Limb (tissue), 2 donors: ENCODE measurements around the gene BCL7A.
"Not testable (repeated sequence)": the region's sequence is repeated elsewhere in the genome, so short reads cannot be mapped to it uniquely, and the experiment has no call there.

Experiments
- DNase-seq, 2 donors: peaks; one replicate each; pipeline ENCODE4 v3.0.0-alpha.2; 2016; ENCODE audit errors: extremely low spot score in 2 of 2

Gene BCL7A

GRCh38 chr12:122051231-122051876 is 29.7 kb downstream of the BCL7A start:
- DNase-seq = no peak

DNA sequence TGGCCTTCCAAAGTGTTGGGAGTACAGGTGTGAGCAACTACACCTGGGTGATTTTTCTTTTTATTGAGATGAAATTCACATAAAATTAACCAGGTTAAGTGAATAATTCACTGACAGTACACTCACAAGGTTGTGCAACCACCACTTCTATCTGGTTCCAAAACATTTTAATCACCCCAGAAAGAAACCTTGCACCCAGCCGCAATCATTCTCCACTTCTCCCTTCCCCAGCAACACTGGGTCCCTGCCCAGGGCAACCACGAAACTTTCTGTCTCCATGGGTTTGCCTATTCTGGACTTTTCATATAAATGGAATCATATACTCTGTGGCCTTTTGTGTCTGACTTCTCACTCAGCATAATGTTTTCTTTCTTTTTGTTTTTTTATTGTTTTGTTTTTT is 30.6 kb downstream of the BCL7A start:
- DNase-seq = no peak

DNA sequence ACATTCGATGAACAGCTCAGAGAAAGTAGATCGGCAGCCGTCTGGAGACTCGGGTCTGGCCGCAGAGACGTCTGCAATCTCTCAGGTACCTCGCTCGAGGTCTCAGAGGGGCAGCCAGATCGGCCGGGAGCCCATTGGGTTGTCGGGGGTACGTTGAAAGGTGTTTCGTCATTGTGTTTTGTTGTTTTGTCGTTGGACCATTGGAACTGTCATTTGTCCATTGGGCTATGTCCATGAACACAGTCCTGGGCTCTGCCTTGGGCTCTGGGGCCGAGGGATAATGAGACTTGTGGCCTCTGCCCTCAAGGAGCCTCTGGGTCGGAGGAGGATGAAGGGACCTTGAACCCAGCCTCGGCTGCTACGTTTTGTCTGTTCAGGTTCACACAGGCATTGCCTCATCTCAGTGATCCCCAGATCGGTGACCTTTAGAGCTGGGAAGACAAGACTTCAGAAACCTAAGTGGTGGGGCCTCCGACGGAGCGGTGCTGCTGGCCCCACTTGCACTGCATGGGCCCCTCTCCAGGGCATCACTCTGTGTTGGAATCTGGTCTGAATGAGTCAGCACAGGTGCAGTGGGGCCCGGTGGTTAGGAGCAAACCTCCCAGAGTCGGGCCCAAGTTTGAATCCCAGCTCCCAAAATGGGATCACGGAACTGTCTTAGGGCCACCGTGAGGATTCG is 33.3 kb downstream of the BCL7A start:
- no peak for DNase-seq

GRCh38 chr12:122056406-122056805 is 34.7 kb downstream of the BCL7A start:
- not testable (repeated sequence) for DNase-seq

DNA sequence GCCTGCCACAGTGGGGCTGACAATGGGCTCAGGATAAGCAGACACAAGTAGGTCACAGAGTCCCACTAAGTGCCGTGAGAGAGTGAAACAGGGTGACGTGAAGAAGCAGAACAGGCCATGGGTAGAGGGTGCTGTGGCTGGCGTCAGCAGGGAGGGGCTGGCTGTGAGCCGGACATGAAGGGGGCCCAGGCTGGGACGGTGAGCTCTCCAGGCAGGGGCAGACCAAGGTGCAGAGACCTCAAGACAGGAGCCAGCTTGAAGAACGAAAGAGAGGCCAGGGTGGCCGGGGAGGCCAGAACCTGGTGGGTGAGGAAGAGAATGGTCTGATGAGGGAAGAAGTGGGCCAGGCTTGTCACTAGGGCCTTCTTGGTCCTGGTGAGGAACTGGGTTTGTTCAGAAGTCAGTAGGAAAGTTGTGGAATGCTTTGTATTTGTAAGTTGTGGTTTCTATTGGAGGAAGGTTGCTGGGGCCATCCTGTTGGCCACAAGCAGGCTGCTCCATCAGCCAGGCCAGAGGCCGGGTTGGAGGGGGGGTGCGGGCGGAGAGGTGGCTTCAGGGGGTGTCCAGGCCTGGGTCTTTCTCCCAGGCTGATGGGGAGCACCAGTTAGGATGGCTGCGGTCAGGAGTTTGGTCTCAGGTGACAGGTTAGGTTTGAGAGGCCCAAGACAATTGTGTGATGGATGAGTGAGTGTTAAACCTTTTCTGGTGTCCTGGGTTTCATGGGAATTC is 35.5 kb downstream of the BCL7A start:
- DNase-seq = no peak

DNA sequence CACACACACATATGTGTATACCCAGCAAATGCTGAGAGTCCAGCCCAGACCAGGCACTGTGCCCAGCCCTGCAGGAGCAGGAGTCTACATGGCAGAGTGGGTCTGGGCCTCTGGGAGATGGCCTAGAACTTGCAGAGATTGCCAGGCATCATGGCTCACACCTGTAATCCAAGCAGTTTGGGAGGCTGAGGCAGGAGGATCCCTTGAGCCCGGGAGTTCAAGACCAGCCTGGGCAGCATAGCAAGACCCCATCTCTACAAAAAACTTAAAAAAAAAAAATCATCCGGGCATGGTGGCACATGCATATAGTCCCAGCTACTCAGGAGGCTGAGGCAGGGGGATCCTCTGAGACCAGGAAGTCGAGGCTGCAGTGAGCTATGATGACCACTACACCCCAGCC is 36.1 kb downstream of the BCL7A start:
- no peak for DNase-seq

- DNase-seq = no peak
Measured at GRCh38 chr12:122058549-122059149, 37.0 kb downstream of the BCL7A start.

DNA sequence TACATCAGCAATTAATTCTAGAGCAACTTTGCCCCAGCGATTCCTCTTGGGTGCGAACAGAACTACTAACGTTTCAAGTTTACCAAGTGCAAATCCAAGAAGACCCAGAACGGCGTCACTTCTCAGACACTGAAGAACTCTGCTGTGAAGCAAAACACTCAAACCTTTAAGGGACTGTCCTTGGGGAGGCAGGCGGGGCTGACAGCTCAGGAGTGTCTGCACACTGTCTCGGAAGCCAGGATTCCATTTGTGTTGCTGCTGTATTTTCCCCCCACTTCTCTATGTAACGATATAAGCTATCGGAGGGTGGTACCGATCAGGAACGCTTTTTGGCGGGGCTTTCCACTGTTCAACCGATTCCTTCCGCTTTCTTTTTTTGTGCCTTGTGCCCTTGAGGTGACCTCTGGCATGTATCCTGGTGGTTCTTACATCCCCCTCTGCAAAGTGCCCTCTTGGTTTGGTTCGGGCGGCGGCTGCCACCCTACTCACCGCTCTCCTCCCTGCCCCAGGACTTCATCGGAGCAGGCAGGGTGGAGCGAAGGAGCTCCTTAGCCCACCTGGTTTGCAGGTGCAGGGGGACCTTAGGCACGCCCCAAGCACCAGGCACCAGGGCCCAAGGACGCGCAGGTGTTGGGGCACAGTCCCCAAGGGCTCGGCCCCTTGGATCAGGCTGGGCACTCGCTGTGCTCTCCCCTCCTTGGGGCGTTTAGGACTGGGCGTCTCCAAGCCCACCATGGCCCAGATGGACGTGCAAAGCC is 37.7 kb downstream of the BCL7A start:
- DNase-seq = no peak

DNA sequence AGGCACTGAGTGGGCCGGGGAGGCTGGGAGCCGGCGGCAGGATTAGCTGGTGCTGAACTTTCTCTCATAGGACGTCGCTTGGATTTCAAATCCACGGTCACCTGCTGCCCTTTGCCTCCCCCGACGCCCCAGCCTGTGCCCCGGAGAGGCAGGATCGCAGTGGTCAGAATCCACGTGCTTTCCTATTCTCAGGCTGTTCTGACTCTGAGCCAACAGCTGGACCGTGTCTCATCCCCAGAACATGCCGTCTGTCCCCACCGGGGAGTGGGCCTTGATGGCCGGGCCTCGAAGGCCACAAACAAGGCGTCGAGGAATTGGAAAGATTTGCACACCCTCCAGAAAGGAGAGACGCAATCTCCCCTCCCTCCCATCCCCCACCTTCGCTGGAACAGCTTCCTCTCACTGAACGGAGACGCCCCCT is 38.4 kb downstream of the BCL7A start:
- DNase-seq = no peak

- DNase-seq = no peak
Measured at GRCh38 chr12:122061253-122061652, 39.6 kb downstream of the BCL7A start.

DNA sequence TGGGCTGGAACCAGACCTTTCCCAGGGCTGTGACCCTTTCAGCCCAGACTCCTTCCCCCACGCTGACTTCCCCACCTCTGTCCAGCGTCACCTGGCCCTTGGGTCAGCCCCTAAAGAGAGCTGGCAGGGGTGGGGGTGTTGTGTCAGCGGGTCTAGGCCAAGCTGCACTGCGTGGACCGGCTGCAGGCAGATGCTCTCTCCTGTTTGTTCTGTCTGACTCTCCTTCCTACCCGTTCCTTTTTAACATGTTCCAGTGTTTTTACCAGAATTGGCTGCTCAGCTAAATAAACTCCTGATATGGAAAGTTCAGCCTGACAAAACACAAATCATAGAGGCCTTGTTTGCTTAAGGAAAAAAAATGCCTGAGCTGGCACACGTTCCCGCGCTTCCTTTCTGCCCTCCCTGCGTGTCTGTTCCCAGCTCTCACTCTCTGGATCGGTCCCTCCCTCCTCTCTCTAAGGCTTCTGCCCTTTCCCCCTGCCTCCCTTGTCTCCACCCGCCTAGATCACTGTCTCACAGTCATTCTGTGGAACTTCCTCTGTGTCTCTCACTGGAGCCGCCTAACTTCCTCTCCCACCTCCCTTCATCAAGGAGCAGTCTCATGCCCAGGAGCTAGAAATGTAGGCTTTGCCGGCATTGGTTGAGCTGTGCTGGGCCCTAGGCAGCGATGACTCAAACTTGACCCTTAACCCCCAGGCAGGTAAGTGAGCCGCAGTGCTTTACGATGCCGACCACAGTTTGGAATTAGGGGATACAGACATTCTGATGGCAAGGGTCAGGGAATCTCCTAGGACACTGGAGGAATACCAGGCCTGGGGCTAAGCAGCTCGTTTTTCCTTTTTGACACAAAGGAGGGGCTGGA is 41.4 kb downstream of the BCL7A start:
- DNase-seq = peak in 1 of 2 donors; percentile 50

GRCh38 chr12:122063694-122064024 is 42.0 kb downstream of the BCL7A start:
- no peak for DNase-seq

DNA sequence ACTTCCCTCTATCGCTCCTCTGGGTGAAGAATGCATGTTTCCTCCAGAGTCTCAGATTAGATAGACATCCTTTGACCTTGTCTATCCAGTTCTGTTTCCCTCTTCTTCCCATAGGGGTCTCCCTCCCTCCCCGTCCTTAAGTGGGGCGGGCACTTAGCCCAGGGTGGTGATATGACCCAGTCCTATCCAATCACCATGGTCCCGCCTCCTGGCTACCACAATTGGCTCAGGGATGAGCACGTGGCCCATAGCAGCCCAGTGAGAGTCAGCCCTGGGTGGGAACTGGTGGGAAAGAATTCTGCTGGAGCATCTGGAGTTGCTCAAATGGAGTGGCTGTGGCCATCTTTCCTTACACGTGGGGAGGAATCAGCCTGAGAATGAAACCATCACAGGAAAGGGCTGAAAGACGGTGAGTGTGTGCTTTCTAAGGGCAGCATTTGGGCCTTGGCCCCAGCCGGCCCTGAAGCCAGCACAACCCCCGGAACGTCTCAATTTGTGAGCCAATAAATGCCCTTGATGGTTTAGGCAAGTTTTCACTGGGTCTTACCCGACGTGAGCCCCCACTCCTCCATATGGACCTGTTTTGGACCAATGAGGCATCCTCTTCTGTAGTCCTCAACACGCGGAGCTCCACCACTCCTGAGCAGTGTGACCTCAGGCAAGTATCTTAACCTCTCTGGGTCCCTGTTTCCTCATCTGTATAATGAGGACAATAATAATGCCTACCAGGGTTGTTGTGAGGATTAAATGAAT is 42.5 kb downstream of the BCL7A start:
- peak; percentile 75 to 77 for DNase-seq

DNA sequence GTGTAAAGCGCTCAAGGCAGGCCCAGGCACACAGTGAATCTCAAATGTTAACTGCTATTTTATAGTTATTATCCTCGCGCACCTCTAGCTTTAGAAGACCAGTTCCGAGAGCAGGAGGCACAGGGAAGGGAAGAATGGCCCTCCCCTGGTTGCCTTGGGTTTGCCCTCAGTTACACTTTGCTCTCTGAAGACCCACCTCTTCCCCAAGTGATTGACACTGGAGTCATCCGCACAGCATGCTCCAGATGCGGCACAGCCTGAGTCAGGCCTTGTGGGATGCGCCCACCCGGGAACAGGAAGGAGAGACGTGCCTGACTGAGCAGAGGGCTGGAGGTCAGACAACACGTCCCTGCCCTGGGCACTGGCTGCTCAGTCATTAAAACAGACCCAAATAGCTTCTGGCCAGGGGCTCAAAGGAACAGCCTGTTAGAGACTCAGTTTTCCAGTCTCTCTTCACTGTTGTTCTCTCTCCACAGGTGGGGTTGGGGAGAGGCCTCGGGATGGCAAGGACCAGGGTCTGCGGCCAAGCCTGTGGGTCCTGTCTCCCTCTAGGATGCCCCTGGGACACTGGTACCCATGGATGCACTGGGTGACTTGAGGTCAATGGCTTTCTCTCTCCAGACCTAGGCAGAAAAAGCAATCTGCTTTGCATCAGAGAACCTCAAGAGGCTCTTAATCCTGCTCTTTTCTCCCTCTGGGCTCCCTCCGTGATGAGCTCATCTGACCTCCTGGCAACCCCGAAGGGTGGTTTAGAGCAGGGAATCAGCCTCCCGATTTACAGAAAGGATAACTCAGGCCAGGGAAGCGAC is 43.3 kb downstream of the BCL7A start:
- no peak for DNase-seq

DNA sequence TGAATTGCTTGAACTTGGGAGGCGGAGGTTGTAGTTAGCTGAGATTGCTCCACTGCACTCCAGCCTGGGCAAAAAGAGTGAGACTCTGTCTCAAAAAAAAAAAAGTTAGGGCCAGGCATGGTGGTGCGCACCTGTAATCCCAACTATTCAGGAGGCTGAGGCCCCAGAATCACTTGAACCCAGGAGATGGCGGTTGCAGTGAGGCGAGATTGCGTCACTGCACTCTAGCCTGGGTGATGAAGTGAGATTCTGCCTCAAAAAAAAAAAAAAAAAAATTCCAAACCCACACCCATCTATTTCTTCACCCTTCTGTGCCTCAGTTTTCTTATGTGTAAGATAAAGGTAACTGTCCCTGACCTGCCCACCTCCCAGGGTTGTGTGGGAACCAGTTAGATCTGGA is 45.9 kb downstream of the BCL7A start:
- DNase-seq = no peak

GRCh38 chr12:122067966-122068365 is 46.3 kb downstream of the BCL7A start:
- DNase-seq = no peak

- DNase-seq = peak in 1 of 2 donors; percentile 43
Measured at GRCh38 chr12:122072031-122072970, 50.6 kb downstream of the BCL7A start.

GRCh38 chr12:122073815-122074214 is 52.1 kb downstream of the BCL7A start:
- no peak for DNase-seq
